ENCODE measurements around the gene KATNAL2. TPM values are rescaled to one million over a fixed set of nuclear protein-coding genes. Genes with fewer than 3 reads are reported as not detected.
"Not testable (repeated sequence)": the region's sequence is repeated elsewhere in the genome, so short reads cannot be mapped to it uniquely, and the experiment has no call there.

The KATNAL2 gene
- total RNA-seq, 1 donor from 2014 or later: 5.2 TPM

DNA sequence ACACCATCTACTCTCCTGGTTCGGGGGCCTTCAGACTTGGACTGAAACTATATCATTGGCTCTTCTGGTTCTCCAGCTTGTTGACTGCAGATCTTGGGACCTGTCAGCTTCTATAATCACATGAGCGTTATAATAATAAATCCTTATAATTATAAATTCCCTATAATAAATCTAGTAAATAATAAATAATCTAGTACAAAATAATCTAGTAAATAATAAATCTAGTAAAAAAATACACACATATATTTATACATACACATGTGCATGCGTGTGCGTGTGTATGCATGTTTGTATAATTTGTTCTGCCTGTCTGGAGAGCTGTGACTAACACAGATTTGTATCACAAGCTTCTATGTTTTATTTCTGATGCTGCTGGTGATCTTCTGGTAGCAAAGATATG lies 40.8 kb downstream of the KATNAL2 start:
- intact Hi-C loops (cut with DNase I): no loop called here
- H3K4me1 ChIP-seq: no peaks in the 10 kb centered on the region
- no peaks in the 10 kb centered on the region for H3K9me3 ChIP-seq
- no peak for DNase-seq (ENCODE audit: extremely low spot score in 2 of 2)
- H3K27ac ChIP-seq: no peak overlapping the region
- TF ChIP-seq POLR2A (IDR thresholded peaks at IDR 0.05) (no peak), POLR2AphosphoS5 (IDR thresholded peaks at IDR 0.05; ENCODE audit: insufficient read depth in 1 of 2, low read depth in 1 of 2) (no peak), CTCF (IDR thresholded peaks at IDR 0.05) (no peak)
- H3K27me3 ChIP-seq: no peaks in the 10 kb centered on the region
- no peaks in the 10 kb centered on the region for H3K36me3 ChIP-seq
- no peak overlapping the region for H3K4me3 ChIP-seq

- H3K9me3 ChIP-seq; DNase-seq (ENCODE audit: extremely low spot score in 2 of 2); H3K4me1 ChIP-seq; H3K4me3 ChIP-seq; H3K27ac ChIP-seq; H3K27me3 ChIP-seq; H3K36me3 ChIP-seq; intact Hi-C loops (cut with DNase I): not testable (repeated sequence)
Observed at GRCh38 chr18:46963656-46964578, 46.5 kb downstream of the KATNAL2 start.

DNA sequence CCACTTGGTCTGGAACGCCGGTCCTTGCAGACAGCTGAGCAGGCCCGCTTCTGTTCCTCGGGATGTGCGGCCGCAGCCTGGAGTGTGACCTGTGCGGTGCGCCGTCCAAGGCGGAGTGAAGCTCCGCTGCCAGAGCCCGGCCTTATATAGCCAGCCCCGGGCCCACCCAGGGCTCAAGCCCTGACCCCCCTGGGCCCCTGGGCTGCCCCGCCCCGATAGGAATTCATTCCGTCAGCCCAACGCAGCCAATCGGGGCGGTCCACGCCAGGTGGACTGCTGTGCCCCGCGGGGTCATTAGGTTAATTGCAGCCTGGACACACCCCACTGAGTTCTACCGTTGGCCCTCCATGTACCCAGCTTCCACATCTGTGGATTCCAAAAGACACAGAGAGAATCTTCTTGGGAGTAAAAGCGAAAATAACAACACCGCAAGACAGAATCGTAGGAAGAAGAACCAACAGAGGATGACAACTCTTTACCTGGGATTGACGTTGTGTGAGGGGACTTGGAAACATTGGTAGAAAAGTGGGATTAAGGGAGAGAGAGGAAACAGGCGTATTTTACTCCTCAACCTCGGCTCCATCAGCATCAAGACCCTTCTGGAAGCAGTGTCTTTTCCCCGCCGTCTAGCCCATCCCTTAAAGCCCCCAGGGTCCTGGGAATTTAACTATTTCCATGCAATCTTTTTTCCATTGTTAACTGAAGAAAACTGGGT lies 47.3 kb downstream of the KATNAL2 start:
- intact Hi-C loops (cut with DNase I); H3K27ac ChIP-seq; H3K9me3 ChIP-seq; H3K4me1 ChIP-seq; H3K36me3 ChIP-seq; H3K4me3 ChIP-seq; DNase-seq (ENCODE audit: extremely low spot score in 2 of 2); H3K27me3 ChIP-seq: not testable (repeated sequence)

DNA sequence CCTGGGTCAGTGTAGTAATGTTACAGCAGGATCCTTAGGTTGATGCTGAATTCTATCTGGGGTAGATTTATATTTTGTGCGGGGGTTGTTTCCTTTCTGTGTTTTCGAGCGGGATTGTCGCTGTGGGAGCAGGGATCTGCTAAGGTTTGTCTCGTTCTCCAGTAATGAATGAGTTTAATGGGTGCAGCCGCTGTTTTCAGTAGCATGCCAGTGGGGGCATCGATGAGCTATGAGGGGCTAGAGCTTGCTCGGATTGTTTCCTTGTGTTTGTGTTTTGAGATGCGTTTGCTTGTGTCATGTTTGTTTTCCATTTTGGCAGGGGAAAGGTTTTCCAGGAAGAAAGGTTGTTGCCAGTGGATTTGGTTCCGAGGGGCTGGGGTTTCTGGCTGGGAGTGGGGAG lies 48.9 kb downstream of the KATNAL2 start:
- H3K36me3 ChIP-seq; intact Hi-C loops (cut with DNase I); DNase-seq (ENCODE audit: extremely low spot score in 2 of 2); H3K27me3 ChIP-seq; H3K4me1 ChIP-seq; H3K4me3 ChIP-seq; H3K27ac ChIP-seq; H3K9me3 ChIP-seq: not testable (repeated sequence)

GRCh38 chr18:46969551-46969950 lies 52.1 kb downstream of the KATNAL2 start:
- H3K27me3 ChIP-seq; H3K36me3 ChIP-seq; H3K9me3 ChIP-seq; H3K4me3 ChIP-seq; H3K27ac ChIP-seq; H3K4me1 ChIP-seq; DNase-seq (ENCODE audit: extremely low spot score in 2 of 2); intact Hi-C loops (cut with DNase I): not testable (repeated sequence)

DNA sequence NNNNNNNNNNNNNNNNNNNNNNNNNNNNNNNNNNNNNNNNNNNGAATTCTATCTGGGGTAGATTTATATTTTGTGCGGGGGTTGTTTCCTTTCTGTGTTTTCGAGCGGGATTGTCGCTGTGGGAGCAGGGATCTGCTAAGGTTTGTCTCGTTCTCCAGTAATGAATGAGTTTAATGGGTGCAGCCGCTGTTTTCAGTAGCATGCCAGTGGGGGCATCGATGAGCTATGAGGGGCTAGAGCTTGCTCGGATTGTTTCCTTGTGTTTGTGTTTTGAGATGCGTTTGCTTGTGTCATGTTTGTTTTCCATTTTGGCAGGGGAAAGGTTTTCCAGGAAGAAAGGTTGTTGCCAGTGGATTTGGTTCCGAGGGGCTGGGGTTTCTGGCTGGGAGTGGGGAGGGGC lies 102.5 kb downstream of the KATNAL2 start:
- intact Hi-C loops (cut with DNase I); H3K9me3 ChIP-seq: not testable (repeated sequence)

DNA sequence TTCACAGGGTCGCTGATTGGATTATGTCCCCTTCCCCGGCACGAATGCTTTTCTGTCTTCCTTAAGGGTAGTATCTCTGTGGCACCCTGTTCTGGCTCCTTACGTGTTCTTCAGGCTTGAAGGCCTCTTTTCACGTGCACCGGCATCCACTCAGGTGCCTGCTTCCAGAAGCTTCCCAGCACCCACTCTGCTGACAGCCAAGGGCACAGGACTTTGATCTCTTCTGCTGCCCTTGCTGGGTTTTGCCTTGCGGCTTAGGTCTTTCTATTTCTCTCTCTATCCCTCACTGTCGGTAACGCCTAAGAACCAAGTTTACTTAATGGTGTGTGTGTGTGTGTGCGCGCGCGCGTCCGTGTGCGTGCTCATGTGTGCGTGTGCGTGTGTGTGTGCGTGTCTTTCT lies 103.4 kb downstream of the KATNAL2 start:
- H3K27me3 ChIP-seq; intact Hi-C loops (cut with DNase I): not testable (repeated sequence)

More for the DNA sequence above, 102.5 kb downstream of the KATNAL2 start:
- H3K4me3 ChIP-seq; H3K27ac ChIP-seq; H3K36me3 ChIP-seq; H3K4me1 ChIP-seq; DNase-seq (ENCODE audit: extremely low spot score in 2 of 2); H3K27me3 ChIP-seq: not testable (repeated sequence)

DNA sequence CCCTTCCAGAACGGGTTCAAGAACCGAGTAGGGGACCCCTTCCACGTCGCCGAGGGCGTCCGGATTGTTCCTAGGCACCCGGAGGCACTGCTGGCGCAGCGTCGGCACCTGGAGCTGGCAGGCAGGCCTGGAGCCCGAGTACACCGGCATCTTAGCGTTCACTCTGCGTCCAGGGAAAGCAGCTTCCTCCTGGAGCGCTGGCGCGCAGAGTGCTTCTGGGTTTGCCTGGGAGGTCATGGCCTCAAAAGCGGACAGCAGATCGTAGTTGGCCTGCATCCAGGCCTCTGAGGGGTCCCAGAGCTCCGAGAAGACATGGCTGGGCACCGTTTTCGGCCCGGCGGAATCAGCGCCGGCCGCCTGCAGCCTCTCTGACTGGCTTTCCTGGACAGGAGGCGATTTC lies 105.4 kb downstream of the KATNAL2 start:
- H3K4me3 ChIP-seq; H3K9me3 ChIP-seq; H3K27ac ChIP-seq; intact Hi-C loops (cut with DNase I); H3K36me3 ChIP-seq; DNase-seq (ENCODE audit: extremely low spot score in 2 of 2); H3K27me3 ChIP-seq; H3K4me1 ChIP-seq: not testable (repeated sequence)

More for the DNA sequence above, 103.4 kb downstream of the KATNAL2 start:
- H3K36me3 ChIP-seq; H3K4me3 ChIP-seq; H3K27ac ChIP-seq; H3K4me1 ChIP-seq; H3K9me3 ChIP-seq; DNase-seq (ENCODE audit: extremely low spot score in 2 of 2): not testable (repeated sequence)

- intact Hi-C loops (cut with DNase I); DNase-seq (ENCODE audit: extremely low spot score in 2 of 2): not testable (repeated sequence)
Observed at GRCh38 chr18:47023769-47024465, 106.5 kb downstream of the KATNAL2 start.

DNA sequence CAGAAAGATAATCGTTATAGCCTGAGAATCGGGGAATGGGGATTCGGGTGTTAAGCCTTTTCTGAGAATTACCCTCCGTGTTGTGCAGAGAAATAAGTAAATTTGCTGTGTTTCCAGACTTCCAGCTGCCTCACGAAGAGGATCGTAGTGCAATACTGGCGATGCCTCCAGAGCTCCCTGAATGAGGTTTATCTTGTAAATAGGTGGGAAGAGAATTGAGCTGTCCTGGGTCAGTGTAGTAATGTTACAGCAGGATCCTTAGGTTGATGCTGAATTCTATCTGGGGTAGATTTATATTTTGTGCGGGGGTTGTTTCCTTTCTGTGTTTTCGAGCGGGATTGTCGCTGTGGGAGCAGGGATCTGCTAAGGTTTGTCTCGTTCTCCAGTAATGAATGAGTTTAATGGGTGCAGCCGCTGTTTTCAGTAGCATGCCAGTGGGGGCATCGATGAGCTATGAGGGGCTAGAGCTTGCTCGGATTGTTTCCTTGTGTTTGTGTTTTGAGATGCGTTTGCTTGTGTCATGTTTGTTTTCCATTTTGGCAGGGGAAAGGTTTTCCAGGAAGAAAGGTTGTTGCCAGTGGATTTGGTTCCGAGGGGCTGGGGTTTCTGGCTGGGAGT lies 108.3 kb downstream of the KATNAL2 start:
- H3K9me3 ChIP-seq; DNase-seq (ENCODE audit: extremely low spot score in 2 of 2); H3K27ac ChIP-seq; H3K4me3 ChIP-seq; H3K4me1 ChIP-seq; intact Hi-C loops (cut with DNase I); H3K27me3 ChIP-seq; H3K36me3 ChIP-seq: not testable (repeated sequence)

More at GRCh38 chr18:47023769-47024465, 106.5 kb downstream of the KATNAL2 start:
- H3K27ac ChIP-seq, H3K4me3 ChIP-seq, H3K9me3 ChIP-seq, H3K36me3 ChIP-seq, H3K4me1 ChIP-seq, H3K27me3 ChIP-seq: not testable (repeated sequence)

GRCh38 chr18:47028738-47029137 lies 111.3 kb downstream of the KATNAL2 start:
- intact Hi-C loops (cut with DNase I); H3K36me3 ChIP-seq; H3K9me3 ChIP-seq; H3K4me3 ChIP-seq; H3K4me1 ChIP-seq; DNase-seq (ENCODE audit: extremely low spot score in 2 of 2); H3K27ac ChIP-seq; H3K27me3 ChIP-seq: not testable (repeated sequence)
